Measurements from ENCODE around the gene LRRC53. TPM values are rescaled to one million over a fixed set of nuclear protein-coding genes. Genes with fewer than 3 reads are reported as not detected.

The LRRC53 gene, protein sequence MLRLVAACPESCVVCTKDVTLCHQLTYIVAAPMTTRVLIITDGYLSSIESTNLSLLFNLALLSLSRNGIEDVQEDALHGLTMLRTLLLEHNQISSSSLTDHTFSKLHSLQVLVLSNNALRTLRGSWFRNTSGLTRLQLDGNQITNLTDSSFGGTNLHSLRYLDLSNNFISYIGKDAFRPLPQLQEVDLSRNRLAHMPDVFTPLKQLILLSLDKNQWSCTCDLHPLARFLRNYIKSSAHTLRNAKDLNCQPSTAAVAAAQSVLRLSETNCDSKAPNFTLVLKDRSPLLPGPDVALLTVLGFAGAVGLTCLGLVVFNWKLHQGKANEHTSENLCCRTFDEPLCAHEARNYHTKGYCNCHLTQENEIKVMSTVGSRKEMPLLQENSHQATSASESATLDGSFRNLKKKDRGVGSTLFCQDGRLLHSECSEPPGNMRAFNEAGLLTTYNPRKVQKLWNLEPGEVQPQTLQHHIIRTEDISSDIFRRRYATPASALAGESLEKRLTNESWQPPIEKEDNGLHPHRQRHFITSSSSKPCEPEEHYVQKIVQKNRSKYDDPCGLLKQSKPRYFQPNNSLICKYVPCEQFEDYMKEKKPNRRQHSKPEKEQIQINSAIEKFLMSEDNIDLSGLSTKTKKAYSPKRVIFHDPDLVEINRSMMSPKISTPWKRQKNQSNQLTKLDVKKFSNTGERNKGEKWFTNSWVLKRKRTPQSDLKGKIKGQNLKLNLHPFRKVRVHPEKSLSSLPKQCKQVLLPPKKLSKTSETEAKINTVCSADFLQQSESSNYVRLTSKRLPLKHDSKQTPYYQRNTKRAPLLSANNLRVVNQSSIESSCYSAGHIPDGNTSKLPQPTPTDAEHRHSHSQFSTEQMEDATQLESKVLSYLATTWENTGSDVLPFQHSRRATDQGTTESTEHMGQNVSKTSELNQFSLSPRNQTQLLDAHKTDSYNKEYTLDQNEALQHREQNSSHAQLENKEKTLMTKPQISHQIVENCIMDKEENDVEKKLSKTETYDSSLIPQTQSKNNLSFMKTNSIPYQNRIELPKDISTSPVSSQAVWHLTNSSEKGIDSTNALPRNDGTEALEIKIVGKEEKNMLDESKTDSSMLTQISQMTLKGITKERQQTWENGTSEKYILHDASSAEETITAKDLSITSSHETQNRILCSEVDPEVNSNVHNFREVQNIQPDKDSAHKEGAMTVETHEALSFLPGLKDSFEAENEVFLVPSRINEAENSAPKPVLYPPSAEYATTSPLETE
- not detected in 2 replicates for total RNA-seq

DNA sequence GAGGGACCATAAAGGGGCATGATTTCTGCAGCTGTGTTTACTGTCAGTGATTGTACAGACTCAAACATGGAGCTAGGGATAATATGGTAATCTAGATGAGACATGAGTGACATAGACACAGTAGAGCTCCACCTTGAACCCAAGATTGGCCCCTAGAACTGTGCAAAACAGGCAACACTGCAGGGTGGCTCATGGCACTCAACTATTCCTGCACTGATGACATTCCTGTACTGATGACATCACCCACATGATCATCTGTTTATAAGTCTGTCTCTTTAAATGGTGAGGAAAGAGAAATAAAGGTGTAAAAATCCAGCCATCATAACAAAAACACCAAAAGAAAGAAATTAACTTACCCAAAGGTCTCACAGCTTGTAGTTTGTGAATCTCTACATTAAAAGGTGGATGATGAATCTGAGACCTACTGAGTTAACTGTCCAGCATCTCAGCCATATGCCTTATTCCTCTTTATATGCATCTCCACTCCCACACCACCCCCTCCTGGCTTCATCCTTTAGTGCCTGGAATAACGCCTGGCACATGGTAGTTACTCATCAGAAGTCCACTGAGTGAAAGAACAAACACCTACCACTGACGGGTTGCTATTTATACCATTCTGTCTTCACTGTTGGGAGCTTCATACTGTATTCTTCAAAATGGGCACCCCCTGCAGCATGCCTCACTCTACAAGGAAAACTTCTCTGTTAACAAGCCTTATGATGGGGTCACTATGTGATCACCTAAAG lies at the start of gene LRRC53:
LRRC53 (minus strand) TSS at position 442 of the 746 bp plus-strand sequence. CDS start 29,262 bp downstream, outside the sequence.

Other genes starting within 250 kb of the LRRC53 start
- not detected in 2 replicates for gene ERICH3, start 161.2 kb upstream of the LRRC53 start, total RNA-seq
- 13.8 and 21.2 TPM in 2 replicates for gene CRYZ, start 220.4 kb upstream of the LRRC53 start, total RNA-seq
- 11.9 and 13.2 TPM in 2 replicates for gene TYW3, start 220.5 kb upstream of the LRRC53 start, total RNA-seq

Data from epithelial cell of alveolus of lung (primary cell).